SKM-1 (cell line): ENCODE results near the gene PIGU.
"Not testable (repeated sequence)": the region's sequence is repeated elsewhere in the genome, so short reads cannot be mapped to it uniquely, and the experiment has no call there.

Experiments
- DNase-seq: peaks from one replicate; lab custom pipeline; 2025; ENCODE audit not compliant: unreplicated experiment; lab: John Stamatoyannopoulos, UW

Gene PIGU

DNA sequence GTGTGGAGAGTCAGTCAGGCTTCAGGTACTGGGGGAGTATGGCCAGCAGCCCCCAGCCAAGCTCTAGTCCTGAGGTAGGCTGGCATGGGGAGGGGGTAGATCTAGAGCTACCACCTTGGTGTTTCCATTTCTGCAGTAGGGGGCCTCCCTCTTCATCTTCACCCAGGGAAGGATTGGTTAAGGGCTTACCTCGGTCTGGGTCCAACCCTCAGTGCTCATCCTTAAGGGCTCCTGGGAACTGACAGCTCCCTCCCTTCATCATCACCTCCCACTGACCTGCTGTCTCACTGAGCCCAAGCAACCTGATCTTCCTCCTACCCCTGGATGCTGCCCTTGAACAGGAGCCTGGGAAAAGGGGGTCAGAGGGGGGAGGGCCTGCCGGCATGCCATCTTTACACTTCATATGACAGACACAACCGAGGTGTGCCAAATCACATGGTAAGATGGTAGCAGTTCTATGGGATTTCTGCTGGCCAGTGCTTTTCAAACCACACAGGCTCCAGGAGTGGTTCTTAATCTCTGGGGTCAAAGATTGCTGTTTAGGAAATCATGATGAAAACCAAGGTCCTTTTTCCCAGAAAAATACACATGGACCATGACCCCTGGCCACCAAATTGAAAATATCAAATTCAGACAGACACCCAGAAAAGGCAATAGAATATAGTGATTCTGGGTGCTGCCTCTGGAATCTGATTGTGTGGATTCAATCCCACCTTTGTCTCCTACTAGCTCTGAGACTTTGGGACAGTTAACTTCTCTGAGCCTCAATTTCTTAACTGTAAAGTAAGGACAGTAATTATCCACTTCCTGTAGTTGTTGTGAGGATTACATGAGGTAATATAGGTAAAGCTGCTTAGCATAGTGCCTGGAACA is 30.3 kb upstream of the PIGU start:
- DNase-seq = no peak

DNA sequence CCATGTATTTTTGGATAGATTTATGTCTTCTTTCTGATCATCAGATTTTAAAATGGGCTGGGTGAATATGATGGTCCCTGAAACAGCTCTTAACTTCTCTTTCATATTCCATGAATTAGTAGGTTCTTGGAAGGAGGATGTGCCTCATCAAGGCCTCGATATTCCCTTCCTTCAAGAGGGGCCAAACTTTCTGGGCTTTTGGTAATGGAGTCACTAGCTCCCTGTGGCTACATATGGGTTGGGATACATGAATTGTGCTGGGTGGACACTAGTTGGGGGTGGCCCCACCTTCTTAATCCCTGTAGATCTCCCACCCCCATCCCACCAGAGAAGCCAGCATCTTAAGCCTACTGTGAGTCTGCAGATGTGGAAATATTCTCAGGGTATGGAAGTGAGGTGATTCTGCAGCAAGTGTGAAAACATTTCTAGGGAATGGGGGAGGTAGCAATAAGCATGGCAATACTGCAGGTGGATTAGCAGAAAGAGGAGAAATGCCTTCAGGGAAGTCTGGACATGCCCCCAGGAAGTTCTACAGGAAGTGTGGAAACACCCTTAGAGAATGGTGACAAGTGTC is 29.5 kb upstream of the PIGU start:
- DNase-seq = no peak

DNA sequence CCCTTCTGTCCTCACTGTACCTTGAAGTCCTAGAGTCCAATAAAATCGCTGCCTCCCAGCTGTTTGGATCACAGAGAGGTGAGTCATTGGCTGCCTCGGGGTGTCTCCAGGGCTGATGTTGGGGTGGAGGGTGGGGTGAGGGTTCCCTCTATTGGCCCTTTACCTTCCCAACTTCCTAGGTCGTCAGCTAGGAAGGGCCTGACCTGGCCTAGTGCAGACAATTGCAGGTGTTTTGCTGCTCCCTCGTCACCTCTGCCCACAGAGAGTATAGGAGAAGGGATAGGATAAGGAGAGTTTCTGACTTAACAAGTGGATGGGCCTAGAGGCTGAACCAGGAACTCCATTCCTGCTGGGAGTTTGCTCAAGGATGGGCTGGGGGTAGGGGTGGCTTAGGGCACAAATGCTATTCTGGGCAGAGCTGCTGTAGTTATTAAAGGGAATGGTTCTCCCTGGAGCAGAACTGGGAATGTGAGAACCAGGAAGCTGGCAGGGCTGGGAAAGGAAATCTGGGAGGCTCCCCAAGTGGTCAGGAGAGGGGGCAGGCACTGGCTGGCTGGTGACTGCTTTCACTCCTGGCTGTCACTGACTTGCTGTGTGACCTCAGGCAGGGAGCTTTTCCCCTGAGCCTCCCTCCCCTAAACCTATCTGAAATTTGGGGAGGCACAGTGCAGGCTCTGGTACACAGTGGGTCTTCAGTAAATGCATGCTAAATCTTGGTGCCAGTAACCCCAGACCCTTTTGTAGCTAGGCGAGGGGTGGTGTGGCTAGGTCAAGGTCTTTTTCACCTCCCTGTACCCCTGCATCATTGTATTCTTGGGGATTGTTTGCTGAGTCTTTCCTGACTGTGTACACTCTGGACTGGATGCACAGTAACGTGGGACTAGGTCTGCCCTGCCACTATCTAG is 28.8 kb upstream of the PIGU start:
- no peak for DNase-seq

DNA sequence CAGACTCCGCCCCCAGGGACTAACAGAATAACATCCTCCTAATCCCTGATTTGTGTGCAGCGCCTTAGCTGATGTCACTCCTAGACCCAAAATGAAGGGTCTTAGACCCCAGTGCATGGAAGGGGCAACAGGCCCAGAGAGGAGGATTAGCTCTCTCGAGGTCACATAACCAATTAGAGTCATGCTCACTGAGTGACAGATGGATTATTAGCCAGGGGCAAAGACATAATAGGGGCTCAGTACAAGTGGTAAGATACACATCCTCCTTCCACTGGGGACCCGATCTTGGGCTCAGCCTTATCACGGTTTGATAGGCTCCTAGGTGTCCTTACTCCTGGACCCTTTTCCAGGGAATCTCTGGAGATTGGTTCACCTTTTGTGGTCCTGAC is 28.1 kb upstream of the PIGU start:
- no peak for DNase-seq

DNA sequence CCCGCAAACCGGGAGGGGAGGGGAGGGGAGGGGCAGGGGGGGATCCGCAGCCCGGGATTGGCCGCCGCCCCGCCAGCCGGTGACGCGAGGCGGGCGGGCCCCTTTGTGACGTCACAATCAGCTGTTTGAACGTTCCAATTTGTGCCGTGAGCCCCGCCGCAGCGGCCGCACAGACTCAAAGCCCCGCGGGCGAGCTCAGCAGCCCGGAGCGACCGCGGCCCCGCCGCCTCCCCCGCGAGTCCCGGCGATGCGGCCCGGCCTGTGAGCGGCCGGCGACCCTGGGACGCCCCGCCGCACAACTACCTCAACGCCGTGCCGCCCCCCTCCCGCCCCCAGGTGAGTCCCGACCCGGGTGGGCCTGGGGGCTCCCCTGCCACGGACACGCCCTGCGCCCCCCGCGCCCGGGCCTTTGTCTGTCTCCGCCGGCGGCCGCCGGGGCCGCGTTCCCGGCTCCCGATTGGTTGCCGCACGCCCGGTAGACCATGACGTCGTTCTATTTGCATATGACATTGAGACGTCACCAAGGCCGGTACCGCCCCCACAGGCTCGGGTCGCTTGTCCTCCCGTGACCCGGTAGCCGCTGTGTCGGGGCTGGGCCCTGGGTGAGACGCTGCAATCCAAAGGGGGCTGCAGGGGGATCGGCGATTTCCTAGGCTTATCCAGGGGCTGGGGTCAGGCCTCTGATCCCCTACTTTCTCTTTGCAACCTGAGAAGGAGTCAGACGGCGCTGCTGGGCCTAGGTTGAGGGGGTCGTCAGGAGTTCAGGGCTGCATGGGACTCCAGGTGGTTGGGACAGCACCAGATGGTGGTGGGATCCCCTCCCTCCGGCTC is 27.5 kb upstream of the PIGU start, which contains the start of gene TP53INP2:
TP53INP2 (plus strand) TSS at position 168 of the 831 bp plus-strand sequence. CDS start 4,396 bp downstream, outside the sequence.
- DNase-seq = peak; percentile 33

DNA sequence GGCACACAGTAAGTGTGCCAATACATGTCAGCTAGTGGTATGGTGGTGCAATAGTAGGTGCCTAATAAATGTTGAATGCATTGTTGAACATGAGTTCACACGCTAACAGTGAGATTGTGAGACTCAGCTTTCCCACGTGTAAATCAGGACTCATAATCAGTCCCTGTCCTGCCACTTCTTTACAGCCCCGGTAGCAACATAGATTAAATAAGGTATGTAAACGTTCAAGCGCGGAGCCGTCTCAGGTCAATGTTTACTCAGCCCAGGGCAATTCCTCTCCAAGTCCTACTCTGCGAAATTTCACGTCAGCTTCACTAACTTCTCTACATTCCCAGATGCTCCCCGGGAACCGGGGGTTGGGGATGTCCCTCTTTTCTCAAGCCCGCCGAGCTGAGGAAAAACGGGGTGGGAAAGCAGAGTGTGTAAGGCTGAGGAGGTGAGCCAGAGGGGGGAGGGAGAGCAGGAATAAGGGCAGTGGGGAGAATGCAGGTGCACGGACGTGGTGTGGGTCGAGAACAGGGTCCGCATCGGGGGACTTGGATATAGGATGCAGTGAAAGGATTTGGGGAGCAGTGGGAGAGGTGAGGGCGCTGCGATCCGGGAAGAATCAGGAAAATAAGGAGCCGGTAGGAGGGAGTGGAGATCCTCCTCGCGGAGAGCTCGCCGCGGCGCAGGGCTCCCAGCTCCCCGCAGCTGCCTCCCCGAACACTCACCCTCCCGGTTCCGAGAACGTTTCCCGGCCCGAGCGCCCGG is 26.7 kb upstream of the PIGU start:
- DNase-seq = no peak

DNA sequence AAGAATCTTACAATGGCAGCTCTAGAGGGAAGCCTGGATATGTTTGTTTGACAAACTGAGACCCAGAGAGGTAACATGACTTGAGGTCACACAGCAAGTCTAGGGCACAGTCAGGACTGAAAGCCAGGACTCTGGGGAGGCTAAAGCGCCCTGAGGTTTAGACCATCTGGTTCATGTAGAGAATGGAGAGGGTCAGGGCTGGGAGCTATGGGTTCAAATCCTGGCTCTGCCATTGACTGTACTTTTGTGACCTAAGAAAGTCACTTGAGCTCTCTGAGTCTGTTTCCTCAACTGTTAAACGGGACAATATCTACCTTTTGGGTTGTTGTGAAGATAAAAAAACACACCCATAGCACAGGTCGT is 26.1 kb upstream of the PIGU start:
- no peak for DNase-seq

DNA sequence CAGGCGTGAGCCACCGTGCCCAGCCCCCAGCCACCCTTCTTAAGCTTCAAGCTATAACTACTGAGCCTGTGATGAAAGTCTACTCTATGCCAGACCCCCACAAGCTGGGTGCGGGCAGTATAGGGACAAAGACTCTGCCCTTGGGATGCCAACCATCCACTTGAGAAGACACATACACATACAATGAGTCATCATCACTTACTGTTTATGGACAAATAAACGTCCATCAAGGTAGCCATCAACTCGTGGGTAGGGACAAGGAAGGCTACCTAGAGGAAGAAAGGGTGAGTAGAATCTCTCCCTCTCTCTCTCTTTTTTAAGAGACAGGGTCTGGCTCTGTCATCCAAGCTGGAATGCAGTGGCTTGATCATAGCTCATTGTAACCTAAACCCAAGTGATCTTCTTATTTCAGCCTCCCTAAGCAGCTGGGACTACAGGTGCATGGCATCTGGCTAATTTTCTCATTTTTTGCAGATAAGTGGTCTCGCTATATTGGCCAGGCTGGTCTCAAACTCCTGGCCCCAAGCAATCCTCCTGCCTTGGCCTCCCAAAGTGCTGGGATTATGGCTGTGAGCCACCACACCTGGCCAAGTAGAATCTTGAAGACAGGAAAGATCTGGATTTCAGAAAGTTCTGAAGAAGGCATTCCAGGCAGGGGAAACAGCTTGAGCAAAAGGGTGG is 24.7 kb upstream of the PIGU start:
- no peak for DNase-seq

DNA sequence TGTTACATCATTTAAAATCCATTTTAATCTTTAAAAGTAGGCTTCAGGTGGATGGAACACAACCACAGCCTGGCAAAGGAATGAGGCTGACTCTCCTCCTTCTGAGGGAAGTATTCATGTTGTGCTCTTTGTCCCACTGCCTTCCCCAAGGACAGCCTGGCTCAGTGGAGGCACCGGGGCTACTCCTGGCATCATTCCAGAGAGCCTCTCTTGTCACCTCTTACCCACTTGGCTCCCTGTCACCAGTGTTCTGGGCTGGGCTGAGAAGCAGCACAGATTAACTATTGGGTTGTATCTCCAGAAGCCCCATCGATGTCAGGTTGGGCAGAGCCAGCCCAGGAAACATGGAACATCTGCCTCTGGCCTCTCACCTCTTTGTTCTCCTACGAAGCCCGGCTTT is 16.5 kb upstream of the PIGU start:
- DNase-seq = no peak

DNA sequence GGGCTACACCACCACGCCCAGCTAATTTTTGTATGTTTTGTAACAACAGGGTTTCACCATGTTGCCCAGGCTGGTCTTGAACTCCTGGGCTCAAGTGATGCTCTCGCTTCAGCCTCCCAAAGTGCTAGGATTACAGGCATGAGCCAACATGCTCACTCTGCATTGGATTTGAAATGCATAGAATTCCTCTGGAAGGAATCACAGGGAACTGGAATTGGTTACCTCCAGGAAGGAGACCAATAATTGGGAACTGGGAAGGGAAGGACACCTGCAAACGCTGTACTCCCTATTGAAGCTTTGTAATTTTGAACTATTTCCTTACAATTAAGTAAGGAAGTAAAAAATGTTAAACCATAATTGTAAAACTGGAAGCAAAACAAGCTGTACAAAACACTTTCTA is 14.9 kb upstream of the PIGU start:
- no peak for DNase-seq

DNA sequence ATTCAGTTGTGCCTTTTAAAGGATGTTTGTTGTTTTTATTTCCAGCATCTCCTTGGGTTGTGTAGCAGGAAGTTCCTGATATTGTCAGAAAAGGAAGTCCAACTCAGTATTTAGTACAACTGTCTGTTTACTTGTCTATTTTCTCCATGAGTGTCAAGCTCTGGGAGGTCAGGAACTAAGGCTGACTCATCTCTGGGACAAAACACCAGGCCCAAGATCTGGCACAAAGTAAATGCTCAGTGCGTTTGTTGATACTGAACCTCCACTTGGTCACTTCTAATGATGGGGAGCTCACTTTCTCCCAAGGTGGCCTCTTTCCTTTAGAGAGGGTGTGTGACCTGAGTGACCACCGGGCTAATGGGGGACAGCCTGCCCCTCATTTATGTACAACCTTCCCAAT is 12.6 kb upstream of the PIGU start:
- DNase-seq = no peak

DNA sequence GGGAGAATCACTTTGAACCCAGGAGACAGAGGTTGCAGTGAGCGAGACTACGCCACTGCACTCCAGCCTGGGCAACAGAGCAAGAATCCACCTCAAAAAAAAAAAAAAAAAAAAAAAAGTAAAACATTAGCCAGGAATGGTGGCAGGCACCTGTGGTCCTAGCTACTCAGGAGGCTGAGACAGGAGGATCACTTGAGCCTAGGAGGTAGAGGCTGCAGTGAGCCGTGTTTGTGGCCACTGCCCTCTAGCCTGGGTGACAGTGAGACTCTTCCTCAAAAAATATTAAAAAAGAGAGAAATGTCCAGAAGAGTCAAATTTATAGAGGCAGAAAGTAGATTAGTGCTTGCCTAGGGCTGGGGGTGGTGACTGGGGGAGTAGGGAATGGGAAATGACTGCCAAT is 6.8 kb upstream of the PIGU start:
- DNase-seq = no peak

DNA sequence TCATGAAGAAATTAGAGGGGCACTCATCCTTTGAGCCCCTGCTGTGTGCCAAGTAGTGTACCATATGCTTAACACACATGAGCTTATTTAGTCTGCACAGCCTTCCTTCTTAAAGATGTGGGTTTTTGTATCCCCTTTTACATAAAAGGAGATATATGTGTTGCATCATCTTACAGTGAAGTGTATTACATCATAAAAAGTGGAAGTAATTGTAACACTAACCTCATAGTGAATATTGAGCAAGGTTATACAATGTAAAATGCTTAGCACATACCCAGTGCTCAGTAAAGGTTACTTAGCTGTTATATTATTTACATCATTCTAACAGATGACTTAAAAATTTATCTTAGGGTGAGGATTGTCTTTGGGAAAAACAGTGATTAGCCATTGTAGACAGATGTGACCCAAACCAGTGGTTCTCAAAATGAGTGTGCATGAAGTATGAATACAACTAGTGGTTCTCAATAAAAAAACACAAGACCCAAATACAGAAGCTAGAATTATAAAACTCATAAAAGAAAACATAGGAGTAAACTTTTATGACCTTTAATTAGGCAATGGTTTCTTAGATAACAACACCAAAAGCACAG is 3.8 kb upstream of the PIGU start:
- DNase-seq = peak; percentile 89

DNA sequence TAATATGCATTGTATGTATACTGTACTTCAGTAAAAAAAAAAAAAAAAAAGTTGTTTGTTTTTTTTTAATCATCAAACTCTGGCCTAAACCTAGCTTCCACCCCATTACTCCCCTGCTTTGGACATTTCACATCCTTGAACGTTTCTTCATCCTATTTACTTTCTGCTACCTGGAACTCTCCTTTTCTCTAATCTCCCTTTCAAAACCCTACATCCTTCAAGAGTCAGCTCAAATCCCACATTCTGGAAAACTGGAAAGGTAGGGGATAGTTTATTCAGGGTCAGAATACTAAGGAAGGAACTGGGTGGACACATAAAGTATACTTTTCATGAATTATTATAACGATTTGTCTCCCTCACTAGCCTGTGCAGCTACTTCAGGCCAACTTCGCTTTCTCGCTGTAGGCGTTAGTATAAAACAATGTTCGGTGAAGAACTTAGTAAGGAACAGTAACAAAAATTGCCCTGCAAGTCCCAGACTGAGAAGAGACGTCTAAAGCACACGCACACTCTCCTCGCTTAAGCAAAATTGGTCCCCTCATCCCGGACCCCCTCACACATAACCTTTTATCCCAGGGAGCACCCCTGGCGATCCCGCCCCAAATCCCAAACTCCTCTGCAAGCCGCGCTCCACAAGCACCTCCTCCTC is 775 bp downstream of the PIGU start:
- no peak for DNase-seq

DNA sequence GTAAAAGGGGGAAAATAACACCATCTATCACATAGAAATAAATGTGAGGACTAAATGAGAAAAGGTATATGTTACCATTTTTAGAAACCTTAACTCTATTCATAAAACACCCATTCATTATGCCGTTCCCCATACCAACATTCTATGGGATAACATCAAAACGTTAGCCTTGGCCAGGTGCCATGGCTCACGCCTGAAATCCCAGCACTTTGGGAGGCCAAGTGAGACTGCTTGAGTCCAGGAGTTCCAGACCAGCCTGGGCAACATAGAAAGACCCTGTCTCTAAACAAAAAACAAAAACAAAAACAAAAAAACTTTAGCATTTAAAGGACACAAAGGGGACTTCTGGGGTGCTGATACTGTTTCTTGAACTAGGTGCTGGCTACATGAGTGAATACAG is 1.3 kb downstream of the PIGU start:
- DNase-seq = no peak

DNA sequence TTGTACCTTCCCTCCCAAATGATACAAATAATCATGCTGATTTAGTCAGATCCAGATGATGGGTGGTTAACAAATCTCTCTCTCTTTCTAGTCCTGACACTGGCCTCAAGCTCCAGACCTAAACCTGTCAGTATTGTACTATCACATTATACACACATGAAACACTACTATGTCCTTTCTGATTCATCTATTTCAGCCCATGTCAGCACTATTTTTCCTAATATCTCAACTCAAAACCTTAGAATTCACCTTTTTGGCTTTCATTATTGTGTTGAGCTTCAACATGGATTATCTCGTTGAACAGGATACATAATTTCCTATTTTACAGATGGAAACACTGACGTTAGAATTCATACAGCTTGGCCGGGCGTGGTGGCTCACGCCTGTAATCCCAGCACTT is 3.5 kb downstream of the PIGU start:
- DNase-seq = no peak

DNA sequence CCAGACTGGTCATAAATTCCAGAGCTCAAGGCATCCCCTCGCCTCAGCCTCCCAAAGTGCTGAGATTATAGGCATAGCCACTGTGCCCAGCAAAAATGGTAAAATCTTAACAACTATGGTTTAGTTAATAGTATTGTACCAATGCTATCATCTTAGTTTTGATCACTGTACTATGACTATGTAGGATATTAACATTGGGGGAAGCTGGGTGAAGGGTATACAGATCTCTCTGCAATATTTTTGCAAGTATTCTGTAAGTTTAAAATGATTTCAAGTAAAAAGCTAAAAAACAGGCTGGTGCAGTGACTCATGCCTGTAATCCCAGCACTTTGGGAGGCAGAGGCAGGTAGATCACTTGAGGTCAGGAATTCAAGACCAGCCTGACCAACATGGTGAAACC is 7.8 kb downstream of the PIGU start:
- no peak for DNase-seq

DNA sequence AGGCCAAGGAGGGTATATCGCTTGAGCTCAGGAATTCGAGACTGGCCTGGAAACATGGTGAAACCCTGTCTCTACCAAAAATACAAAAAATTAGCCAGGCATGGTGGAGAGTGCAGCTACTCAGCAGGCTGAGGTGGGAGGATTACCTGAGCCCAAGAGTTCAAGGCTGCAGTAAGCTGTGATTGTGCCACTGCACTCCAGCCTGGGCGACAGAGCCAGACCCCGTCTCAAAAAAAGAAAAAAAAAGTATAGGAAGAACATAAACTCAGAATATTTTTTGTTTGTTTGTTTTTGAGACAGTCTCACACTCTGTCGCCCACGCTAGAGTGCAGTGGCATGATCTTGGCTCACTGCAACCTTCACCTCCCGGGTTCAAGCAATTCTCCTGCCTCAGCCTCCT is 12.1 kb downstream of the PIGU start:
- not testable (repeated sequence) for DNase-seq
